ACHN (cell line): ENCODE data around the gene KRR1.
A peak's percentile ranks its signal among the peaks of the same experiment; 100 is the strongest.

Experiments used
- DNase-seq: peaks from one replicate; pipeline ENCODE4 v3.0.0-alpha.2; 2015
- in situ Hi-C: cut with HindIII; loops from 2 replicates; pipeline ENCODE4 v1.10.0; 2017; ENCODE audit warnings: low sequenced_read_pairs, low pct_ligation_motif_present, low pct_unique_long_range_greater_than_20kb

Gene KRR1

DNA sequence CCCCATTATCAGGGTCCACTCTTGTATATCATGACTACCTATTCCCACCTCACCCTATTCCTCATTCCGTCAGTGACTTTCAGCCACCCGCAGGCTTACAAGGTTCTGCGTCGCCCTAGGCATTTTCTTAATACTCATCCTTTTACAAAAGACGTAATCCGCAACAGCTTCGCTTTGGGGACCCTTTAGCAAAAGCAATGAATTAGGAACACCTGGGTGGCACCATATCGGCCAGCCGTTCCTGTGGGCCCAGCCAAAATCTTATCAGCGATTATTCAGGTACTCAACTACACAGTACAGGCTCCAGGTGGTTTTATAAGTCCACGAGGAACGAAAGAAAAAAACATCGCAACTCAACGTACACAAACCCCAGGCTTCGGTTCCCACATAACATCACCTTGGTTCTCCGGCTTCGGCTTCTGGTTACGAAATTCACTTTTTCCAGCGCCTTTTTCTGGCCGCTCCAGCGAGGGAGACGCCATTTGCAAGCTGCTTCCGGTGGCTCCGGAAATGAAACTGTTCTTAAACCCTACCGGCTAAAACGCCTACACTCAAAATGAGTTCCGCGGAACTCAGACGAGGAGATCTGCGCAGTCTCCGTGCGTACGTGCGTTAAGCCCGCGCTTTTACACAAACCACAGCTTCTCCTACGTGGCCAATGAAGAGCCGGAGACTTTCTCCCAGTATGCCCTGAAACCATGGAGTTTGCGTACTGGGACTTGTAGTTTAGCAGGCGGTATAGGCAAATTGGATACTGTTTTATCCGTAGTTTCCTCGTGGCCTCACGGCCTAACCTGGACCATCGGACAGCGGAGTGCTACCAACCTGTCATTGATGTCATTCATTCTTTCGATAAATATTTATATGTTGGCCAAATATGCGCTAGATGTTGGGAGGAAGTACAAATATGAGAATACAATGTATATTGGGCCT, at the start of gene KRR1:
KRR1 (minus strand) TSS at position 494 of the 933 bp plus-strand sequence; CDS start at position 482, 12 bp downstream.
- peak; percentile 99 for DNase-seq
- in situ Hi-C loops: no loop called here

DNA sequence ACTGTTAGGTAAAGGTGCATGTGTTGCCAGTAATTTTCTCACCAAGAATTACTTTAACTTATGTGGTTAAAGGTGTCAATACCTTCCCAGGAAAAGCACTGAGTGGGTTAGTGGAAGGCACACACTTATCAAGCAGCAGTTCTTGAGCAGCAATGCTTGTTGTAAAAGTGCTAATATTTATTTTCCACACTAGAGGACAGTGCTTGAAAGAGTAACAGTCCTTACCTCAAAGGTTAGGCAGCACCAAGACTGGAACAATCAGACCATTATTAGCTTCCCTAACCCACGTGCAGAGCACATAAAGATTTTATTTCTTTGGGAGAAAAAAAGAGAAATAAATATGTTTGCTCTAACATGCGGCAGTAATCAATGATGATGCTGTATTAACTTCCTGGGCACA, 48.8 kb upstream of the KRR1 start:
- in situ Hi-C loops: no loop called here
- DNase-seq: peak; percentile 67

DNA sequence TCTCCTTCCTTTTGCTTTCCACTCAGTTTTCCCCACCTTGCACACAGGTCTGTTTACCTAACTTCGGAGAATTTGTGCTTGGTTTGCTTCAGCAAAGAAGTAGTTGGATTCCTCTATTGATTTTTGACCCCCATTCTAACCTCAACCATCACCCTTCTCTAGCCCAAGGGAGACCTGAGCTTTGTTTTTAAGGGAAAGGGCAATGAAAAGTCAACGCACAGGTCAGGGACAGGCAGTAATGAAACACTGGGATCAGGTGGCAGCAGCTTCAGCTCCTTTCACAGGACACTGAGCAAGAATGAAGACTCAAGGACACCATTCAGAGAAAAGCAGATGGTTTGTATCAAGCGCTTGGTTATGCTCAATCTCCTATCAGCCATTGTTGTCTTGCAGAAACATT, 46.9 kb upstream of the KRR1 start:
- in situ Hi-C loops: no loop called here
- no peak for DNase-seq

DNA sequence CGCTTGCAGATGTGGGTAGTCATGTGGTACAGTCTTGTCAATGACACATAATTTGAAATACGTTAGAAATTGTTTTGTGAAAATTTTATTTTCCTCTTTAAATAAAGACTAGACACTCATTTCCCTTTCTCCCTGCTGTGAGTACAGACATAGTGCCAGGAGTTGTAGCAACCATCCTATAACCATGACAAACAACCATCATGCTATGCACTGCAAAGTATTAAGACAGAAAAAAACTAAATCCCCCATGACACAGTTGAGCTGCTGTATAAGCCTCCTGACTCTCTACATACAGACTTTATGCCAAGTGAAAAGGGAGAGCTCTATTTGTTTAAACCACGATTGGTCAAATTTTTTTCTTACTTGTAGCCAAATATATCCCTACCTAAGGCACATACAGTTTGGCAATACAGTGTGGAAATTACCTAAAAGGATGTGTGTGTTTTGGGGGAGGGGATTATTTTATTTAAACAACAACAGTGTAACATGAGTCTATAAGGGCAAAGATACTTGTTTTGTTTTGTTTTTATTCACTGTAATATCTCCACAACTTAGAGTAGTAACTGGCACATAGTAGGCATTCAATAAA, 45.0 kb upstream of the KRR1 start:
- no peak for DNase-seq
- in situ Hi-C loops: no loop called here

DNA sequence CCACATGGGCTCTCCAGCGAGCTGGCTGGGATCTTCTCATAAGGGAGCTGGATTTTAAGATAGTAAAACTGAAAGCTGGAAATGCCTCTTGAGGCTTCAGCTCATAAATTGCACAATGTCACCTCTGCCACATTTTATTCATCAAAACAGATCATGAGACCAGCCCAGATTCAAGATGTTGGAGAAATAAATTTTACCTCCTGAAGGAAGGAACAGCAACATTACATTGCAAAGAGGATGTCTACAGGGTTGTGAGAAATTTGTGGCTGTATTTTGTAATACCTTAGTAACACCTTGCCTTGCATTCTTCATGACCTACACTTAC, 43.1 kb upstream of the KRR1 start:
- in situ Hi-C loops: no loop called here
- no peak for DNase-seq

DNA sequence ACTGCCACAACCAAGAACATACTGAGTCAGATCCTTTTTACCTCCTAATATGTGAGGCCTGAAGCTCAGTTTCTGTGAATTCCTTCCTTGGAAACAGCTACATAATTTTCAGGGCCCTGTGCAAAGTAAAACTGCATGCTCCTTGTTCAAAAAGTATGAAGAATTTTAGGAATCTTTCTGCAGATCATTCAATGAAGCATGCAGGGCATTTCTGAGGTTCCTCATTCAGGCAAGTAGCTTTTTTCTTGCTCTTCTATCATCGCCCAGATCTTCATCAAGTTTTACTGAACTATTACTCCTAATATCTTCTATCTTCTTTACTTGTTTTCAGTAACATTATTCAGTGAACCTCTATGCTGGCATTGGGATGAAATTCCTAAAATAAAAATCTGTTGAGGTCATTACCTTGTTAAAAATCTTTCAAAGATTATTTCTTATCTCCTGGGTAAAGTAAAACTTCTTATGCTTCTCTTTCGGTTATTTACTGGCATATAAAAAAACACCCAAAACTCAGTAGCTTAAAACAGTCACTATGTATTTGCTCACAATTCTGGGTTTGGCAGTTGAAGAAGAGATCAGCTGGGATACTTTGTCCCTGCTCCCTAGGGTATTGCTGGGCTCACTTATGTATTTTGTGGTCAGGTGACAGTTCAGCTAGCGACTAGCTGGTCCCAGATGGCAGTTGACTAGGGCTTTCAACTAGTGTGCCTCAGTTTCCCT, 42.6 kb upstream of the KRR1 start:
- in situ Hi-C loops: no loop called here
- peak; percentile 45 for DNase-seq

DNA sequence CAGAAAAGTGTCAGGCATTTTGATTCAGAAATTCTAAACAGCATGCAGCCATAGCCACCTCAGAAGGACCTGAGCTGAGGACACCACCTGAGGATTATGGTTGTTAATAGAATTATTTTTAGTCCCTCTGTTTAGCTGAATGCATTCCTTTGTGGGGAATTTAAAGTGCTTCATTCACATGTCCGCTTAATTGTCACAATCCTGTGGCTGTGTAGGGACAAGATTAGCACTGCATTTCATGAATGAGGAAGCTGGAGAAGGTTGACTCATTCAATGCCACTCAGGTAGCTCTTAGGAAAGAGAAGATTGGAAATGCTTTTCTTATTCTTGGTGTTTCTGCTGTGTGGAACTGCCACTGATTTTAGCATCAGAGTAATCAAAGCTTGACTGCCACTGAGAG, 42.0 kb upstream of the KRR1 start:
- in situ Hi-C loops: no loop called here
- peak; percentile 15 for DNase-seq

DNA sequence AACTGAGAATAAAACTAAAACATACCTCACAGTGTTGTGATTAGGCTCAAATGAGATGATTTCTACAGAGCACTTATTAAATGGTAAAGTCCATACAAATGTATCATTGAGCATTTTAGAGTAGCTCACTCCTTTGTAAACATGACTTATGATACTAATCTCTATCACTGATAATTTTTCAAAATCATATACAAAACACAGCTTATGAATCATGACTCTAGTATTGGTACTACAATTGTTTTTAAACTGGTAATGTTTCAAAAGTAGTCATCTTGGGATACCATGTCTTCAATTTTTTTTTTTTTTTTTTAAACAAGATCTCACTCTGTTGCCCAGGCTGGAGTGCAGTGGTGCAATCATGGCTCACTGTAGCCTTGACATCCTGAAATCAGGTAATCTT, 40.1 kb upstream of the KRR1 start:
- DNase-seq: no peak
- in situ Hi-C loops: no loop called here

DNA sequence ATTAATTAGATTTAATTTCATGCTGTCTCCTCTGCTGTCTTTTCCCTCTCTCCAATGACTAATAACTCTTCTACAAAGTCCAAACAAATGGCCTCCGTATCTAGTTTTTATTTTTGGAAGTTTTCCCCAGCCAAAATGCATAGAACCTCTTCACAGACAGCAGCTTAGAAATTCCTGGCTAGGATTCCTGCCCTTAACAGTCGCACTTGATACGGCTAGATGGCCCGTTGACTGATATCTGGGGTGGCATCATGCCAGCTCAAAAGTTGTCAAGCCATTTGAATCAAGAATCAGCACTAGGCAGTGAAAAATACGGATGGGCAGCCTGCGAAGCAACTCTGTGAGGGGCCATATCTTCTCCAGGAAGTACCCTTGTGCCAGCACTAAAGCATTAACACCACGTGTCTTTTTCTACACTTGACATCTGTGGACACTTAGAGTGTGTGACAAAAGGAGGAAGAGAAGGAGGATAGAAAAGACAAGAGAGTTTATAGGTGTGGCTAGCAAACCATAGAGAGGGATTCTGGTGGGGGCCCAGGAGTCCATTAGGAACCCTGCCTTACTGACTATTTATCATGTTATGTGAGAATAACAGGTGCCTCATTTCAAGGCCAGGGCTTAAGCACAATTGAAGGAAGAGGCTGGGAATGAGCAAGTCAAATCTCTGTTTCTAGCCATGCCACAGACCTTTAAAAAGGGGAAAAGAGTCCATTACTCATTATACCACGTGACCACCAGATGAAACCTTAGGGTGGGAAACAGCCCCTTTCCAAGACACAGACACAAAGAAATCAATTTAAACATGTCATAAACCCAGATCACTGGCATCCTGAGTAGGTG, 39.2 kb upstream of the KRR1 start:
- no peak for DNase-seq
- in situ Hi-C loops: no loop called here

DNA sequence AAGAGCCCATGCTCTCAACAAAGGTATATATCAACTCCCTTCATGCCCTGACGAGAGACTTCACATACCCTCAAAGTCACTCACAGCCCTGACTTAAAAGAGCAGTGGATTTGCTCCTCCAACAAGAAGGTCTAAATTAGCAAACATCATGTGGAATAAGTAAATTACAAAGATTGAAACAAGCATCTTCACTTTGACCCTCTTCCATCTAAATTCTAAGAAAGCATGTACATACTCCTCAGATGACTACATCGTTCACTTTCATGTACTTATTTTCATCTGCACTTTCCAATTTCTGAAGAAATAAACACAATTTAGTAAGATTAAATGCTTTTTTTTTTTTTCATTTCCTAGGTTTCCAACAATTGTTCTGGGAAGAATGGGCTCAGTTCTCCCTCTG, 38.6 kb upstream of the KRR1 start:
- in situ Hi-C loops: loop anchor here (25.0 kb wide), 1 partner anchor 487 kb away; the partner anchor contains the start of gene PHLDA1
- DNase-seq: no peak

DNA sequence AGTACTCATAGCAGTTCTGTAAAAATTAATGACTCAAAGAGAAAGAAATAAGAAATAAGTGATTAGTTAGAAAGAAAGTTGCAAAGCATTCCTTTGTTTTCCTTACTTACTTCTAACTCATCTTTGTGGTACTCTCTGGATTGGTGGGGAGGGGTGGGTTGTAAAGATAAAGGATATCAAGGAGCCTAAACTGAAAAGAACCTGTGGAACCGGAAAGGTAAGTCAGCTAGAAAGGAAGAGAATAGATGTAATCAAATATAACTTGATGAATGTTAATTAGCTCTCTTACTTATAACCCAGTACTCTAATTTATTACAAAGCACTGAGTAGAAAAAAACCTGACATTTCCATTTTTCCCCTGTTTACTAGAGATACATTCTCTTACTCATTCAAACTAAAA, 37.5 kb upstream of the KRR1 start:
- DNase-seq: no peak
- in situ Hi-C loops: loop anchor here (25.0 kb wide), 1 partner anchor 488 kb away; the partner anchor contains the start of gene PHLDA1

DNA sequence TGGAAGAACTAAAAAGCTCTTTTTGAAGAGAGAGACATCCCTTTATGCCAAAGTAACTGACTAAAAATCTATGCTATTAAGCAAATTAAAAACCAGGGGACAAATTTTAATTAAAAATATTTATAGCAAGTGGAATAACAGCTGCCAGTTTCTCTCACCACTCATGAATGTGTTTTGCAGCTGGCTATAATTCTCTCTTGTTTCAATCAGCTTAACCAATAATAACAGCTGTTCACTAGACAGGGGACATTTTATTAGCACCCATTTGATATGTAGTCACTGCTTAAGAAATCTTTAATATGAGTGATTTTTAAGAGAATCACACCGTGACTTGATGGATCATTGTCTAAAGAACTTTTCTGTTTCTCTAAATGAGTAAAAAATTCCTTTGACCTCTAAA, 34.2 kb upstream of the KRR1 start:
- in situ Hi-C loops: loop anchor here (25.0 kb wide), 1 partner anchor 492 kb away; the partner anchor contains the start of gene PHLDA1
- DNase-seq: no peak

DNA sequence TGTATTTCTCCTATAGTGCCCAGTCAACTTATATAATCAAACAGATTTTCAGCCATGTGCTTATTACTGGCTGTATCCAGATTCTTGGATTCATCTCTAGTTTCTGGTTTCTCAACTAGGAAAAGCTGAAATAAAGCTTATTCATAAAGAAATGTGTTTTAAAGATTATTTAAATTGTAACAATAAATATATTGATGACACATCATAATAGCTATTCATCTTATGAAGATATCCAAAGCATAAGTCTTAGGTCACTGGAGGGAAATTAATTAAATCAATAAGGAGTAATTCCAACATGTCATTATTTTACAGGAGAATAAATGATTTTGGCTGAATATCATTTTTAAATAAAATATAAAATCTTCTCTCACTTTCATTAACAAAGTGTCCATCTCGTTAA, 32.1 kb upstream of the KRR1 start:
- in situ Hi-C loops: loop anchor here (25.0 kb wide), 1 partner anchor 494 kb away; the partner anchor contains the start of gene PHLDA1
- DNase-seq: no peak

DNA sequence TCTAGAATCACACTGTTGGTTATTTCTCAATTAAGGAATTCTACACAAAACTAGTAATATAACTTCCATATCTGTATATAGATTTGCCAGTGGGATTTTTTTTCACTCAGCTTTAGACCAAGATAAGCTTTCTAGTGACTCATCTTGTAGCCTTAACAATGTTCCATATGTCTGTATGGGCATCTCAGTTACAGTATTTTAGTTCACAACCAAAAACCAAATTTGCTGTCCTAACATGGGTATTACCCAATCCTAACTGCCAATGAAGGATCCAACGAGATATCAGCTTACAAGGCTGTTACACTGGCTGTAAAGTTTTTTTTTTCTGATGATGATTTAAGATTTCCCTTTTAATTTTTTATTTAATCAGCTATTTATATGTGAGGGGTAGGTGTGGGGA, 31.5 kb upstream of the KRR1 start:
- in situ Hi-C loops: loop anchor here (25.0 kb wide), 1 partner anchor 494 kb away; the partner anchor contains the start of gene PHLDA1
- DNase-seq: no peak

DNA sequence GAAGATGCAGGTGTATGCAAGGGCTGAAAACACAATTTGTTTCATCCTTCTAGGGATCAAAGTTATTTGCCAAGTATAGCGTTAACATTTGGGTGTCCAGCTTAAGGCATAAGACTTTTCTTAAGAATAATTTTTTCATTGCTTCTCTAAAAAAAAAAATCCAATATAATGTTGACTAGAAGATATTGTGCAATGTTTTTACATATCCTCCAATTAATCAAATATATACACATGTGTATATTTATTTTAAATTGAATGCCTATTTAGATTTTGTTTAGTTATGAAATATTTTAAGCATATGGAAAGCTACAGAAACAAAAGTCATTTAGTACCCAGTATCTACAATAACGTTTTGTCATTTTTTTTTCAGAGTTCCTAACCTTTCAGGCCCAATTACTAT, 28.5 kb upstream of the KRR1 start:
- in situ Hi-C loops: loop anchor here (25.0 kb wide), 1 partner anchor 497 kb away; the partner anchor contains the start of gene PHLDA1
- no peak for DNase-seq

DNA sequence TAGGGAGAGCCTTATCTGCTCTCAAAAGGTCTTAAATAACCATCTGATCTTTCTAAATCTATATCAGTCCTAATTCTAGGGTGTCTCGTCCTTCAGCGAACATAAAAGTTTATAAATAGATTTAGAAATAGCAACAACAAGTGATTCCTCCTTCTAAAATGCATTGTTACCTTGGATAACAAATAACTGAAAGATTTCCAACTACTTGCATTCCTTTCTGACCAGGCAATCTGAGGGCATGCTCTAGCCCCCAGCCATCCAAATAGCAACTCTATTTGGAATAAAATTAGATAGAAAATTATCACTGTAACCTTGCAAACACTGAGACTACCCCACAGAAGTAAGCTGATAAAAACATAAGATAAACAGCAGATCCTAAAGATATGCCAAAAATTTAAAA, 21.8 kb upstream of the KRR1 start:
- in situ Hi-C loops: loop anchor here (25.0 kb wide), 1 partner anchor 504 kb away; the partner anchor contains the start of gene PHLDA1
- no peak for DNase-seq

DNA sequence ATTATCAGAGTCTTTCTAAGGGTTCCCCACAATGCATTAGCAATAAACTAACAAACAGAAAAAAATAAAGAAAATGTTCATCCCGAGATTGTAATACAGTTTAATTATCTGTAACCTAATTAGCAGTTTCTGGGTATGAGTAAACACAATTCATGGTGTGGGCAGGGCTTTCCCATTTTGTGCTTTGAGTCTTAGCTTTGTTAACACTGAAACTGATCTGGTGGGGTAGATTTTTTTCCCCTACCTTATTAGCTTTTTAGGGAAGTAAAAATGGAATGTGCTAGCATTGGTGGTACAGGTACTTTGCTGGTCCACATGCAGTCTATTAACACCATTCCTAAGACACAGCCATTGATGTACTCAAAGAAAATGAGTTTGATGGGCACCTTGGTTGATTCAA, 18.4 kb upstream of the KRR1 start:
- in situ Hi-C loops: loop anchor here (25.0 kb wide), 1 partner anchor 507 kb away; the partner anchor contains the start of gene PHLDA1
- no peak for DNase-seq

DNA sequence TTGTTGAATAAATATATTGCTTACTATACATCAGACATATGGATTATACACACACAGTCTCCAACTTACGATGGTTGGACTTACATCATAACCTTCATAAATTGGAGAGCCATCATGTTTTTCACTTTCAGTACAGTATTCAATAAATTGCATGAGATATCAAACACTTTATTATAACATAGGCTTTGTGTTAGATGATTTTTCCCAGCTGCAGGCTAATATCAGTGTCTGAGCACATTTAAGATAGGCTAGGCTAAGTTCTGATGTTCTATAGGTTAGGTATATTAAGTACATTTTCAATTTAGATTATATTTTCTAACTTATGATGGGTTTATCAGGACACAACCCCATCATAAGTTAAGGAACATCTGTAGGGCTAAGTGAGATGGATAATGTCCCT, 17.9 kb upstream of the KRR1 start:
- in situ Hi-C loops: loop anchor here (25.0 kb wide), 1 partner anchor 508 kb away; the partner anchor contains the start of gene PHLDA1
- DNase-seq: no peak
